GM13976 (cell line): ENCODE results near the gene FBXO46.

Experiments used
- DNase-seq: peaks from one replicate; pipeline ENCODE4 v3.0.0; 2012; ENCODE audit warnings: low spot score
- CTCF ChIP-seq: IDR thresholded peaks from 2 replicates; pipeline ENCODE4 v1.5.1; 2012; ENCODE audit warnings: borderline replicate concordance, mild to moderate bottlenecking; ENCODE audit not compliant: insufficient read depth; ENCODE audit errors: extremely low read depth, missing control alignments, control extremely low read depth
- in situ Hi-C: fragments of 300-500 bp; cut with MboI; formaldehyde crosslinking; loops from one replicate; pipeline ENCODE4 v1.12.0; 2022; ENCODE audit warnings: low sequenced_read_pairs, mixed read lengths, inconsistent platforms; ENCODE audit not compliant: unreplicated experiment

Gene FBXO46

GRCh38 chr19:45773384-45773783 lies 42.7 kb upstream of the FBXO46 start:
- no peak for DNase-seq
- TF ChIP-seq CTCF, result no peak
- in situ Hi-C loops, result no loop called here

- in situ Hi-C loops, result no loop called here
- DNase-seq, result no peak
- TF ChIP-seq CTCF, result no peak
Measured at GRCh38 chr19:45772912-45773311, 42.2 kb upstream of the FBXO46 start.

GRCh38 chr19:45772130-45772840 lies 41.6 kb upstream of the FBXO46 start:
- no peak for TF ChIP-seq CTCF
- DNase-seq, result no peak
- in situ Hi-C loops, result no loop called here

GRCh38 chr19:45771311-45771933 lies 40.7 kb upstream of the FBXO46 start:
- no peak for TF ChIP-seq CTCF

GRCh38 chr19:45770192-45771101 lies 39.8 kb upstream of the FBXO46 start:
- in situ Hi-C loops, result no loop called here
- TF ChIP-seq CTCF, result peak; percentile 90
- peak; percentile 91 for DNase-seq

More at GRCh38 chr19:45771311-45771933, 40.7 kb upstream of the FBXO46 start:
- in situ Hi-C loops, result no loop called here
- no peak for DNase-seq

GRCh38 chr19:45769821-45770191 lies 39.1 kb upstream of the FBXO46 start:
- no peak for TF ChIP-seq CTCF
- no peak for DNase-seq
- in situ Hi-C loops, result no loop called here
